Esophagus muscularis mucosa (tissue), 4 donors: Measurements from ENCODE around the gene CYTH1.

Experiments
- CTCF ChIP-seq, 3 experiments: fragments of 200-600 bp in 2 of 3; fragments of 450-650 bp in 1 of 3; sonication (generic) in 2 of 3; IDR thresholded peaks; one replicate each; pipeline ENCODE4 v1.5.1; 2017 to 2019; ENCODE audit warnings: antibody characterized with exemption in 3 of 3, mild to moderate bottlenecking in 2 of 3, moderate library complexity in 1 of 3
- EP300 ChIP-seq: sonication (generic); formaldehyde crosslinking; IDR thresholded peaks from one replicate; pipeline ENCODE4 v1.6.1; 2017; ENCODE audit warnings: antibody characterized with exemption
- POLR2A ChIP-seq: fragments of 450-650 bp; IDR thresholded peaks from one replicate; pipeline ENCODE4 v1.6.1; 2017; ENCODE audit warnings: antibody characterized with exemption, moderate library complexity, mild to moderate bottlenecking, low read depth

- no peak for TF ChIP-seq CTCF (IDR thresholded peaks at IDR 0.05)
- no peak for TF ChIP-seq EP300
- no peak for TF ChIP-seq POLR2A
These were observed 44.7 kb downstream of the CYTH1 start for GRCh38 chr17:78737332-78737731.
